Tibial artery (tissue), 4 donors: ENCODE data around the gene HACD3.

Experiments
- DNase-seq, 2 donors: peaks; one replicate each; pipeline ENCODE4 v3.0.0-alpha.2; 2019
- H3K27ac ChIP-seq, 2 donors: fragments of 200-600 bp; sonication (generic) in 1 of 2; 1 replicate in 1 of 2; 2 replicates in 1 of 2; pipeline ENCODE4 v1.5.1; 2018 to 2019; ENCODE audit warnings: mild to moderate bottlenecking in 1 of 2
- H3K27me3 ChIP-seq, 2 donors: fragments of 200-600 bp; sonication (generic) in 1 of 2; one replicate each; pipeline versions ENCODE4 v1.5.1 to v1.6.0; 2016 to 2019
- H3K36me3 ChIP-seq, 3 donors: fragments of 200-600 bp; sonication (generic) in 2 of 3; one replicate each; pipeline ENCODE4 v1.5.1; 2016 to 2019; ENCODE audit warnings: mild to moderate bottlenecking in 2 of 3
- H3K4me1 ChIP-seq, 4 donors: fragments of 200-600 bp; sonication (generic) in 2 of 4; 1 replicate in 3 of 4; 2 replicates in 1 of 4; pipeline ENCODE4 v1.5.1; 2016 to 2019
- H3K4me3 ChIP-seq, 2 donors: fragments of 200-600 bp; sonication (generic) in 1 of 2; 1 replicate in 1 of 2; 2 replicates in 1 of 2; pipeline ENCODE4 v1.5.1; 2018 to 2019; ENCODE audit warnings: mild to moderate bottlenecking in 2 of 2
- H3K9me3 ChIP-seq, 3 donors: fragments of 200-600 bp; sonication (generic) in 1 of 3; one replicate each; pipeline ENCODE4 v1.5.1; 2016 to 2019
- CTCF ChIP-seq, 2 experiments: fragments of 200-600 bp in 1 of 2; fragments of 450-650 bp in 1 of 2; IDR thresholded peaks; one replicate each; pipeline ENCODE4 v1.5.1; 2017 to 2019; ENCODE audit warnings: antibody characterized with exemption in 2 of 2, mild to moderate bottlenecking in 1 of 2, moderate library complexity in 1 of 2
- intact Hi-C: fragments of 100-400 bp; cut with DNase I; formaldehyde crosslinking; loops from one replicate; pipeline ENCODE4 v1.15.0; 2023; ENCODE audit warnings: low total_unique reads

HACD3 gene

GRCh38 chr15:65623103-65623502 is 92.8 kb downstream of the HACD3 start:
- no peak for DNase-seq
- intact Hi-C loops: no loop called here
- Histone ChIP-seq H3K36me3 (peaks cover 16 to 38% (median 19%) of the 10 kb centered on the region in 3 donors), H3K9me3 (no peaks in the 10 kb centered on the region), H3K27ac (no peak overlapping the region), H3K27me3 (no peaks in the 10 kb centered on the region), H3K4me1 (no peaks in the 10 kb centered on the region), H3K4me3 (no peak overlapping the region)
- TF ChIP-seq CTCF (IDR thresholded peaks at IDR 0.05): no peak

GRCh38 chr15:65626856-65627255 is 96.6 kb downstream of the HACD3 start:
- Histone ChIP-seq H3K4me3 (no peak overlapping the region), H3K9me3 (no peaks in the 10 kb centered on the region), H3K27me3 (no peaks in the 10 kb centered on the region), H3K36me3 (peaks cover 16 to 31% (median 19%) of the 10 kb centered on the region in 3 donors), H3K27ac (no peak overlapping the region), H3K4me1 (no peaks in the 10 kb centered on the region)
- no peak for DNase-seq
- intact Hi-C loops: no loop called here
- TF ChIP-seq CTCF (IDR thresholded peaks at IDR 0.05): no peak
